ENCODE data around the gene LZIC.

The LZIC gene

GRCh38 chr1:9886092-9886742, 57.0 kb downstream of the LZIC start:
- no peak for DNase-seq (ENCODE audit: low read depth)

GRCh38 chr1:9884805-9885204, 58.4 kb downstream of the LZIC start:
- DNase-seq (ENCODE audit: low read depth): no peak

GRCh38 chr1:9883585-9884449, 59.4 kb downstream of the LZIC start:
- DNase-seq (ENCODE audit: low read depth): no peak

GRCh38 chr1:9882945-9883303, 60.3 kb downstream of the LZIC start:
- DNase-seq (ENCODE audit: low read depth): no peak

GRCh38 chr1:9882296-9882944, 60.8 kb downstream of the LZIC start:
- no peak for DNase-seq (ENCODE audit: low read depth)

GRCh38 chr1:9881838-9882249, 61.3 kb downstream of the LZIC start:
- no peak for DNase-seq (ENCODE audit: low read depth)

Data from stimulated activated CD8-positive, alpha-beta memory T cell treated with anti-CD3 and anti-CD28 coated beads, Interleukin-7, amount 100 ng/mL, for 24 hours (primary cell).